ENCODE results near the gene C3orf20.
"Not testable (repeated sequence)": the region's sequence is repeated elsewhere in the genome, so short reads cannot be mapped to it uniquely, and the experiment has no call there.

C3orf20 gene

GRCh38 chr3:14703128-14703750 lies 28.3 kb downstream of the C3orf20 start:
- DNase-seq = no peak

- no peak for DNase-seq
Measured at GRCh38 chr3:14703791-14704190, 28.9 kb downstream of the C3orf20 start.

- DNase-seq = no peak
Measured at GRCh38 chr3:14706096-14706495, 31.2 kb downstream of the C3orf20 start.

GRCh38 chr3:14716591-14716990 lies 41.6 kb downstream of the C3orf20 start:
- DNase-seq = no peak

GRCh38 chr3:14717307-14717706 lies 42.4 kb downstream of the C3orf20 start:
- DNase-seq = no peak

- DNase-seq = no peak
Measured at GRCh38 chr3:14718539-14718938, 43.6 kb downstream of the C3orf20 start.

- no peak for DNase-seq
Measured at GRCh38 chr3:14719006-14719405, 44.1 kb downstream of the C3orf20 start.

- DNase-seq = no peak
Measured at GRCh38 chr3:14721126-14721864, 46.4 kb downstream of the C3orf20 start.

GRCh38 chr3:14725013-14725412 lies 50.1 kb downstream of the C3orf20 start:
- DNase-seq = no peak

GRCh38 chr3:14725564-14726440 lies 50.9 kb downstream of the C3orf20 start:
- no peak for DNase-seq

GRCh38 chr3:14726441-14726780 lies 51.5 kb downstream of the C3orf20 start:
- no peak for DNase-seq

GRCh38 chr3:14728113-14728512 lies 53.2 kb downstream of the C3orf20 start:
- DNase-seq = no peak

GRCh38 chr3:14730703-14731382 lies 55.9 kb downstream of the C3orf20 start:
- DNase-seq = no peak

GRCh38 chr3:14740983-14741382 lies 66.0 kb downstream of the C3orf20 start:
- no peak for DNase-seq

- no peak for DNase-seq
Measured at GRCh38 chr3:14741510-14741909, 66.6 kb downstream of the C3orf20 start.

- DNase-seq = no peak
Measured at GRCh38 chr3:14744556-14744955, 69.6 kb downstream of the C3orf20 start.

- no peak for DNase-seq
Measured at GRCh38 chr3:14750650-14751049, 75.7 kb downstream of the C3orf20 start.

- not testable (repeated sequence) for DNase-seq
Measured at GRCh38 chr3:14752979-14753378, 78.0 kb downstream of the C3orf20 start.

GRCh38 chr3:14757153-14757700 lies 82.3 kb downstream of the C3orf20 start:
- no peak for DNase-seq

GRCh38 chr3:14758297-14758696 lies 83.4 kb downstream of the C3orf20 start:
- DNase-seq = no peak

- DNase-seq = no peak
Measured at GRCh38 chr3:14758959-14759358, 84.0 kb downstream of the C3orf20 start.

GRCh38 chr3:14760185-14760584 lies 85.2 kb downstream of the C3orf20 start:
- no peak for DNase-seq

GRCh38 chr3:14761121-14761672 lies 86.3 kb downstream of the C3orf20 start:
- no peak for DNase-seq

Data from NCI-H1694 treated with DMSO at 0.1 percent for 48 hours (cell line).